Stimulated activated naive CD4-positive, alpha-beta T cell treated with Interleukin-2 at 50 U/mL for 16 hours (primary cell): ENCODE data around the gene DDAH1.

Experiments used
- DNase-seq: peaks from one replicate; lab custom pipeline; 2025; lab: John Stamatoyannopoulos, UW

Gene DDAH1

GRCh38 chr1:85303440-85304162, 161.4 kb downstream of the DDAH1 start:
- DNase-seq = no peak

- DNase-seq = no peak
Observed at GRCh38 chr1:85300140-85300539, 164.8 kb downstream of the DDAH1 start.

- DNase-seq = peak; percentile 81
Observed at GRCh38 chr1:85297855-85298629, 166.9 kb downstream of the DDAH1 start.

- DNase-seq = no peak
Observed at GRCh38 chr1:85297538-85297854, 167.5 kb downstream of the DDAH1 start.

GRCh38 chr1:85296980-85297379, 168.0 kb downstream of the DDAH1 start:
- DNase-seq = no peak

GRCh38 chr1:85295654-85296053, 169.3 kb downstream of the DDAH1 start:
- DNase-seq = no peak

- DNase-seq = no peak
Observed at GRCh38 chr1:85295006-85295431, 169.9 kb downstream of the DDAH1 start.

- no peak for DNase-seq
Observed at GRCh38 chr1:85290826-85291225, 174.1 kb downstream of the DDAH1 start.

- DNase-seq = no peak
Observed at GRCh38 chr1:85289848-85290335, 175.1 kb downstream of the DDAH1 start.

GRCh38 chr1:85289207-85289847, 175.6 kb downstream of the DDAH1 start:
- no peak for DNase-seq

- DNase-seq = no peak
Observed at GRCh38 chr1:85284202-85284601, 180.8 kb downstream of the DDAH1 start.

- no peak for DNase-seq
Observed at GRCh38 chr1:85283475-85284199, 181.3 kb downstream of the DDAH1 start.

GRCh38 chr1:85282424-85282823, 182.5 kb downstream of the DDAH1 start:
- DNase-seq = no peak

GRCh38 chr1:85280636-85281035, 184.3 kb downstream of the DDAH1 start:
- DNase-seq = no peak

GRCh38 chr1:85279458-85280080, 185.4 kb downstream of the DDAH1 start:
- no peak for DNase-seq

GRCh38 chr1:85278853-85279314, 186.1 kb downstream of the DDAH1 start:
- peak; percentile 37 for DNase-seq

GRCh38 chr1:85277802-85278201, 187.2 kb downstream of the DDAH1 start:
- DNase-seq = no peak

- no peak for DNase-seq
Observed at GRCh38 chr1:85276978-85277639, 187.8 kb downstream of the DDAH1 start.

GRCh38 chr1:85276215-85276977, 188.6 kb downstream of the DDAH1 start, which contains the start of gene BCL10:
Gene BCL10, minus strand, starts transcription at chr1:85276632. Its CDS starts 280 bp downstream, at chr1:85276352.
- peak; percentile 97 for DNase-seq

- DNase-seq = peak; percentile 6
Observed at GRCh38 chr1:85275701-85276214, 189.2 kb downstream of the DDAH1 start.
